Left lung (tissue), 10 donors: ENCODE results near the gene FGF1. TPM values are rescaled to one million over a fixed set of nuclear protein-coding genes. Genes with fewer than 3 reads are reported as not detected.

Source experiments
- ATAC-seq: fragments of 200-7000 bp; cut with Tn5 transposase; one replicate; pipeline ENCODE4 v1.9.1; 2020; ENCODE audit warnings: moderate library complexity
- DNase-seq, 4 donors: peaks; one replicate each; pipeline ENCODE4 v3.0.0-alpha.2; 2013 to 2020
- H3K27ac ChIP-seq, 2 donors: fragments of 200-600 bp; sonication (generic) in 1 of 2; one replicate each; pipeline versions ENCODE4 v1.5.0 to v1.8.0; 2020 to 2021
- H3K27me3 ChIP-seq, 2 donors: fragments of 200-600 bp; sonication (generic) in 1 of 2; one replicate each; pipeline versions ENCODE4 v1.5.0 to v1.8.0; 2020 to 2021
- H3K36me3 ChIP-seq, 2 donors: fragments of 200-600 bp; sonication (generic) in 1 of 2; one replicate each; pipeline versions ENCODE4 v1.5.0 to v1.8.0; 2020 to 2021
- H3K4me1 ChIP-seq, 2 donors: fragments of 200-600 bp; one replicate each; pipeline ENCODE4 v1.8.0; 2021
- H3K4me3 ChIP-seq, 2 donors: fragments of 200-600 bp; sonication (generic) in 1 of 2; one replicate each; pipeline versions ENCODE4 v1.5.0 to v1.8.0; 2020 to 2021; ENCODE audit warnings: mild to moderate bottlenecking in 1 of 2
- H3K9me3 ChIP-seq, 2 donors: fragments of 200-600 bp; sonication (generic) in 1 of 2; one replicate each; pipeline versions ENCODE4 v1.5.0 to v1.8.0; 2020 to 2021
- intact Hi-C, 2 donors: fragments of 100-400 bp; cut with DNase I; formaldehyde crosslinking; loops; one replicate each; pipeline versions ENCODE4 v1.11.2 to v1.14.2; 2022
- polyA plus RNA-seq, 6 donors: library from polyadenylated mRNA; unstranded; fragments of 120-200 nt; gene quantifications; one replicate each; pipeline ENCODE4 v1.2.1, GENCODE V29; 2013; ENCODE audit not compliant: insufficient read length in 6 of 6
- total RNA-seq, 2 donors: library from RNA; stranded (reverse); fragmentation: NEBNext Ultra II Directional; extraction: Animal tissue kit (Norgen Biotek cat#: 25700); gene quantifications; one replicate each; pipeline ENCODE4 v1.2.1, GENCODE V29; 2021
- TF ChIP-seq, protein P1 (sequence below), 2 donors: fragments of 200-600 bp; sonication (generic) in 1 of 2; IDR thresholded peaks; one replicate each; pipeline versions ENCODE4 v1.5.0 to v1.8.0; 2021; ENCODE audit warnings: antibody characterized with exemption in 2 of 2
- donor health status: DM: no; HTN: yes; CAD: no.
- donor health status: DM: no; HTN: no; CAD: no.

The FGF1 gene
- total and polyA plus RNA-seq, 8 donors = 0.41 to 1.9 (median 1.4) TPM

DNA sequence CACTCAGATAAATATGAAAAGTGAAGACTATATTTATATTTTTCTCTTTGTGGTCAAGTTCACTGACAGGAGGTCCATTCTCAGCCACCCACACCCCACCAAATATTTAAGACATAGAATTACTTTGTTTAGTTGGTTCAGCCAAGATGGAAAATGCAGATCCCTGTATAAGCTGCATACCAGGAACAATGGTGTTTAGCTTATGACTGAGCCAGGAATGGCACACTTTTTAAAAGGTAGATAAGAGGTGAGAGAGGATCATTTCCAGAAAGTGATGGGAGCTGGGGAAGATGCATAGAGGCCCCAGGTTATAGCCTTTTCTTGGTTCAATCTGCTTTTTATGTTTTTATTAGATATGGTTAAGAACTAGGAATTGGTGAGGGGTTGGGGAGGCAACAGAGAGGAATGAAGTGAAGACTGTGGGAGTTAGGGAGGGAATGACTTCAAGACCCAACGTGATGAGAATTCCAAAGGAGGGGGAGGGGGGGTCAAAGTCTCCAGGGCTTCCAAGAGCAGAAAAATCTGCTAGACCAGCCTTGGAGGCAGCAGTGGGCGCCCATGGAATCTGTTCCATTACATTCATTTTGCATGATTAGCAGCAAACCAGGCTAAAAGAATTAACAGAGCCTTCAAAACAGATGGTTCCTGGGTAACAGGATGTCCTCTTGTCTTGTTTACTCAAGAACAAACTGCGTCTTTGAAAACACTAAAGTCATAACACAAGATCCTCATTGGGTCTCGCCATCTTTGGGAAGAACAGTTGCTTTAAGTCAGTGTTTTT, 95.2 kb downstream of the FGF1 start:
- Histone ChIP-seq H3K4me1 (peaks cover 0 to 3% of the 10 kb centered on the region in 2 donors), H3K9me3 (no peaks in the 10 kb centered on the region), H3K4me3 (no peak overlapping the region), H3K27me3 (no peaks in the 10 kb centered on the region), H3K36me3 (no peaks in the 10 kb centered on the region), H3K27ac (no peak overlapping the region)
- intact Hi-C loops = no loop called here
- DNase-seq (no peak), ATAC-seq (no peak)
- TF ChIP-seq, protein P1, sequence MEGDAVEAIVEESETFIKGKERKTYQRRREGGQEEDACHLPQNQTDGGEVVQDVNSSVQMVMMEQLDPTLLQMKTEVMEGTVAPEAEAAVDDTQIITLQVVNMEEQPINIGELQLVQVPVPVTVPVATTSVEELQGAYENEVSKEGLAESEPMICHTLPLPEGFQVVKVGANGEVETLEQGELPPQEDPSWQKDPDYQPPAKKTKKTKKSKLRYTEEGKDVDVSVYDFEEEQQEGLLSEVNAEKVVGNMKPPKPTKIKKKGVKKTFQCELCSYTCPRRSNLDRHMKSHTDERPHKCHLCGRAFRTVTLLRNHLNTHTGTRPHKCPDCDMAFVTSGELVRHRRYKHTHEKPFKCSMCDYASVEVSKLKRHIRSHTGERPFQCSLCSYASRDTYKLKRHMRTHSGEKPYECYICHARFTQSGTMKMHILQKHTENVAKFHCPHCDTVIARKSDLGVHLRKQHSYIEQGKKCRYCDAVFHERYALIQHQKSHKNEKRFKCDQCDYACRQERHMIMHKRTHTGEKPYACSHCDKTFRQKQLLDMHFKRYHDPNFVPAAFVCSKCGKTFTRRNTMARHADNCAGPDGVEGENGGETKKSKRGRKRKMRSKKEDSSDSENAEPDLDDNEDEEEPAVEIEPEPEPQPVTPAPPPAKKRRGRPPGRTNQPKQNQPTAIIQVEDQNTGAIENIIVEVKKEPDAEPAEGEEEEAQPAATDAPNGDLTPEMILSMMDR (IDR thresholded peaks at IDR 0.05) = no peak

DNA sequence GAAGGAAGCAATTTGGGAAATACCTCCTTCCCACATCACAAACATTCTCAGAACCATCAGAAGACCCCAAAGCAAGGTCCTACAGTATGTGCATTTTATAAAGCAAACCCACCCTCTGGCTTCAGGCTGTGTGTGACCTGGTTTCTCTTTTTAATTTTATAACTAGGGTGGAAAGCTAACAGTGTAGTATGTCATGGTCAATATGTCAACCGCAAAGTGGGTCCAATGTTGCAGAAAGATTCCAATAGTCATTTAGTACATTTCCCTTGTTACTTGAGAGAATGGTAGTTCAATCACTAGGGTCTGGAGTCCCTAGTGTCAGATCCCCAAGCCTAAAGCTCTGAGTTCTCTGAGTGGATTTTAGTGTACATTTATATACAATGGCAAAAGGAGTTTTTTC, 96.2 kb downstream of the FGF1 start:
- Histone ChIP-seq H3K27ac (no peak overlapping the region), H3K36me3 (no peaks in the 10 kb centered on the region), H3K27me3 (no peaks in the 10 kb centered on the region), H3K4me3 (no peak overlapping the region), H3K4me1 (peaks cover 0 to 3% of the 10 kb centered on the region in 2 donors), H3K9me3 (no peaks in the 10 kb centered on the region)
- DNase-seq = no peak
- no peak for ATAC-seq
- TF ChIP-seq, protein P1 (IDR thresholded peaks at IDR 0.05) = no peak
- intact Hi-C loops = no loop called here

DNA sequence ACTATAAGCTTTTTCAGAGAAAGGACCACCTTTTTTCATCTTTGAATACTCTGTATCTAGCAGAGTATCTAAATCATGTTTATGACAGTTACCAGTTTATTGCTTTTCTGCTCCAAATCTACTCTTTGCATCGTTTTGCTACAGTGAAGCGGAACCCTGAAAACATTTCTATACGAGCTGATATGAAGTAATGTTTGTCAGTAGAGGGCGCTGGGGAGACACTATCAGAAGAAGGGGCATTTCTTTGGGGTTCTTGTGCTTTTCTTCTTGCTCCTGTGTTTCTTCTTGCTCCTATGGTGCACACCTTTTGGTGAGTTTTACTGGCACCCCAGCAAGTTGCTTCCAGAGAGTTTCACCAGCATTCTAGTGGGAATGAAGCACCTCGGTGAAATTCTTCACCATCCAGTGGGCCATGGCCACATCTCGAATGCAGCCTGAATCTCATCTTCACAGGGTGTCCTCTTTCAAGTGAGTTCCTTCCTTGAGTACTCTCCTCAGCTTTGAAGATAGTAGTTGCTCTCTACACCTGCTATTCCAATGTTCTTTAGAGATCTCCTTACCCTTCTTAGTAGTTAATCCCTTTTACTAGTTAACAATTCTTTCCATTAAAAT, 98.4 kb downstream of the FGF1 start:
- no peaks in the 10 kb centered on the region for H3K9me3 ChIP-seq
- H3K27ac ChIP-seq = no peak overlapping the region
- intact Hi-C loops = no loop called here
- H3K4me1 ChIP-seq = peaks cover 0 to 3% of the 10 kb centered on the region in 2 donors
- no peak overlapping the region for H3K4me3 ChIP-seq
- no peaks in the 10 kb centered on the region for H3K36me3 ChIP-seq
- TF ChIP-seq, protein P1 (IDR thresholded peaks at IDR 0.05) = peak in 1 of 2 donors; percentile 26
- ATAC-seq (peak; percentile 52), DNase-seq (peak in 1 of 4 donors; percentile 25)
- no peaks in the 10 kb centered on the region for H3K27me3 ChIP-seq

DNA sequence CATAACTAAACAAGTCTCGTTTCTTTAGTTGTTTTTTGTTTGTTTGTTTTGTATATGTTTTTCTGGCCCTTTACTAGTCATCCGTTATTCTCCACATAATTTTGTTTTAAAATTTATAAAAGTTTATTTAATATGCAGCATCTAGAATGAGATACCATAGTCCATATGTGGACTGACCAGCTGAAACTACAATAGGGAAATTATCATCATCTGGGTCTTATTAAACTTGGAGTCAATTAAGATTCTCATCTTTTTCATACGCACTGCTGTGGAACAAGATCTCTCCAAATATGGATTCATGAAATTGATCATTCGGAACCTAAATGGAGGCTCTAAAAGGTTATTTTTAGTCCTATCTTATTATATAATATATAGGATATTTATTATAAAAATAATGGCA, 99.3 kb downstream of the FGF1 start:
- H3K27me3 ChIP-seq = no peaks in the 10 kb centered on the region
- intact Hi-C loops = no loop called here
- ATAC-seq = no peak
- H3K9me3 ChIP-seq = no peaks in the 10 kb centered on the region
- no peak for DNase-seq
- H3K27ac ChIP-seq = no peak overlapping the region
- H3K4me1 ChIP-seq = peaks cover 0 to 3% of the 10 kb centered on the region in 2 donors
- no peaks in the 10 kb centered on the region for H3K36me3 ChIP-seq
- TF ChIP-seq, protein P1 (IDR thresholded peaks at IDR 0.05) = no peak
- no peak overlapping the region for H3K4me3 ChIP-seq

DNA sequence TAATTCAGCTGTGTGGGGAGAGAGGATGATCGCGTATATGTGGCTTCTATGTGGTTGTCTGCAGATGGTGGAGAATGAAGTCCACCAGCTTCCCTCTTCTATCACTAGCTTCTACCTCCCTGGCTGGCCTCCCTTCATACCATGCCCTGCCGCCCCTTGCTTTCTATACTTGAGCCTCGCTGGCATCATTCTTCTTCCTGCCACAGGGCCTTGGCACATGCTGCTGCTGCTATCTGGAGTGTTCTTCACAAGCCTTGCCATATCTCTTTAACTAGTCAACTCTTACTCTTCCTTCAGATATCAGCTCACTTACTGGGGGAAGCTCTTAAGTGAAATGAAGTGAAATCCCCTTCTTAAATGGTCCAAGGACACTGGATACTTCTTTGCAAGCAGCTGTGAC, 100.4 kb downstream of the FGF1 start:
- Histone ChIP-seq H3K27ac (no peak overlapping the region), H3K4me3 (no peak overlapping the region), H3K36me3 (no peaks in the 10 kb centered on the region), H3K9me3 (no peaks in the 10 kb centered on the region), H3K27me3 (no peaks in the 10 kb centered on the region), H3K4me1 (peaks cover 0 to 4% of the 10 kb centered on the region in 2 donors)
- intact Hi-C loops = no loop called here
- TF ChIP-seq, protein P1 (IDR thresholded peaks at IDR 0.05) = no peak
- DNase-seq = no peak
- ATAC-seq = no peak
